Neural cell (in vitro differentiated cells): ENCODE measurements around the gene SLC1A3. TPM values are rescaled to one million over a fixed set of nuclear protein-coding genes. Genes with fewer than 3 reads are reported as not detected.
A peak's percentile ranks its signal among the peaks of the same experiment; 100 is the strongest.

Experiments used
- H2AFZ ChIP-seq: fragments of 200-600, 300-800 bp; sonication (generic), shearing (Covaris generic); 2 replicates; pipeline ENCODE4 v1.6.0; 2014; ENCODE audit warnings: low read depth, mild to moderate bottlenecking, antibody characterized with exemption, low read length, moderate library complexity
- H3F3A ChIP-seq: fragments of 200-600 bp; shearing (Covaris generic); 2 replicates; pipeline ENCODE4 v1.6.1; 2016; ENCODE audit warnings: mild to moderate bottlenecking, moderate library complexity, mixed read lengths, antibody characterized with exemption, low read length; ENCODE audit not compliant: insufficient read depth, poor library complexity, severe bottlenecking
- H3K27ac ChIP-seq: fragments of 200-600, 300-800 bp; sonication (generic), shearing (Covaris generic); 2 replicates; pipeline ENCODE4 v1.5.1; 2014; ENCODE audit warnings: mild to moderate bottlenecking, low read length, moderate library complexity
- H3K27me3 ChIP-seq: fragments of 300-800, 200-600 bp; sonication (generic), shearing (Covaris generic); 2 replicates; pipeline ENCODE4 v1.6.0; 2014; ENCODE audit warnings: mild to moderate bottlenecking, low read depth, low read length, moderate library complexity; ENCODE audit not compliant: insufficient read depth
- H3K36me3 ChIP-seq: fragments of 300-800, 200-600 bp; sonication (generic), shearing (Covaris generic); 2 replicates; pipeline ENCODE4 v1.5.1; 2014; ENCODE audit warnings: mild to moderate bottlenecking, antibody characterized with exemption, low read length, moderate library complexity; ENCODE audit not compliant: insufficient read depth
- H3K4me2 ChIP-seq: fragments of 300-800, 200-600 bp; sonication (generic), shearing (Covaris generic); 2 replicates; pipeline ENCODE4 v1.6.0; 2014; ENCODE audit warnings: mild to moderate bottlenecking, low read length
- H3K4me3 ChIP-seq: fragments of 300-800, 200-600 bp; sonication (generic), shearing (Covaris generic); 2 replicates; pipeline ENCODE4 v1.5.1; 2014; ENCODE audit warnings: mild to moderate bottlenecking, low read length, moderate library complexity
- H3K79me2 ChIP-seq: fragments of 200-600 bp; shearing (Covaris generic); replicated peaks from 2 replicates; pipeline ENCODE4 v1.6.0; 2014; ENCODE audit warnings: mild to moderate bottlenecking, low read length, moderate library complexity; ENCODE audit not compliant: insufficient read depth
- H3K9ac ChIP-seq: fragments of 300-800, 200-600 bp; sonication (generic), shearing (Covaris generic); 2 replicates; pipeline ENCODE4 v1.6.1; 2016; ENCODE audit warnings: mild to moderate bottlenecking, low read length, mixed read lengths
- H3K9me2 ChIP-seq: fragments of 200-600 bp; shearing (Covaris generic); 2 replicates; pipeline ENCODE4 v1.6.1; 2016; ENCODE audit warnings: mild to moderate bottlenecking, low read length, mixed read lengths; ENCODE audit not compliant: insufficient read depth
- H3K9me3 ChIP-seq: fragments of 200-600, 300-800 bp; sonication (generic), shearing (Covaris generic); 2 replicates; pipeline ENCODE4 v1.6.1; 2016; ENCODE audit warnings: mild to moderate bottlenecking, mixed run types, low read length, moderate library complexity, mixed read lengths
- H4K20me1 ChIP-seq: fragments of 200-600 bp; shearing (Covaris generic); 2 replicates; pipeline ENCODE4 v1.6.1; 2016; ENCODE audit warnings: mild to moderate bottlenecking, mixed run types; ENCODE audit not compliant: insufficient read depth
- EP300 ChIP-seq: fragments of 450-650 bp; conservative IDR thresholded peaks from 2 replicates; pipeline ENCODE4 v1.6.1; 2014; ENCODE audit warnings: antibody characterized with exemption, mild to moderate bottlenecking, moderate library complexity; ENCODE audit not compliant: poor library complexity, severe bottlenecking
- EZH2 ChIP-seq: fragments of 200-600, 300-800 bp; shearing (Covaris generic), sonication (generic); IDR thresholded peaks from 2 replicates; pipeline ENCODE4 v1.6.1; 2014; ENCODE audit warnings: antibody characterized with exemption, low read length, borderline replicate concordance, mild to moderate bottlenecking; ENCODE audit not compliant: insufficient read depth, poor library complexity, severe bottlenecking
- POLR2AphosphoS5 ChIP-seq: IDR thresholded peaks from 2 replicates; pipeline ENCODE4 v1.6.1; 2012
- RAD21 ChIP-seq: fragments of 450-650 bp; conservative IDR thresholded peaks from 2 replicates; pipeline ENCODE4 v1.6.1; 2014; ENCODE audit warnings: antibody characterized with exemption, mild to moderate bottlenecking, moderate library complexity
- REST ChIP-seq: IDR thresholded peaks from 2 replicates; pipeline ENCODE4 v1.6.1; 2012; ENCODE audit warnings: borderline replicate concordance
- SMC3 ChIP-seq: fragments of 450-650 bp; conservative IDR thresholded peaks from 2 replicates; pipeline ENCODE4 v1.6.1; 2014; ENCODE audit warnings: antibody characterized with exemption, mild to moderate bottlenecking, moderate library complexity; ENCODE audit not compliant: poor library complexity
- TAF1 ChIP-seq: IDR thresholded peaks from 2 replicates; pipeline ENCODE4 v1.6.1; 2012; ENCODE audit warnings: low read depth
- polyA plus RNA-seq: library from polyadenylated mRNA; depleted of rRNA; stranded (reverse); fragments of >200 nt; gene quantifications from 2 replicates; pipeline ENCODE4 v1.2.3, GENCODE V29; 2014
- TF ChIP-seq, protein P1 (sequence below): fragments of 450-650 bp; IDR thresholded peaks from 2 replicates; pipeline ENCODE4 v1.5.1; 2014; ENCODE audit warnings: antibody characterized with exemption, mild to moderate bottlenecking, moderate library complexity; ENCODE audit not compliant: poor library complexity, severe bottlenecking

SLC1A3 gene
- polyA plus RNA-seq, 1 donor from 2014 or later: 1.9 TPM

GRCh38 chr5:36611520-36612274 lies 5.3 kb downstream of the SLC1A3 start:
- no peaks in the 10 kb centered on the region for H4K20me1 ChIP-seq
- no peak for TF ChIP-seq EP300
- TF ChIP-seq, protein P1, sequence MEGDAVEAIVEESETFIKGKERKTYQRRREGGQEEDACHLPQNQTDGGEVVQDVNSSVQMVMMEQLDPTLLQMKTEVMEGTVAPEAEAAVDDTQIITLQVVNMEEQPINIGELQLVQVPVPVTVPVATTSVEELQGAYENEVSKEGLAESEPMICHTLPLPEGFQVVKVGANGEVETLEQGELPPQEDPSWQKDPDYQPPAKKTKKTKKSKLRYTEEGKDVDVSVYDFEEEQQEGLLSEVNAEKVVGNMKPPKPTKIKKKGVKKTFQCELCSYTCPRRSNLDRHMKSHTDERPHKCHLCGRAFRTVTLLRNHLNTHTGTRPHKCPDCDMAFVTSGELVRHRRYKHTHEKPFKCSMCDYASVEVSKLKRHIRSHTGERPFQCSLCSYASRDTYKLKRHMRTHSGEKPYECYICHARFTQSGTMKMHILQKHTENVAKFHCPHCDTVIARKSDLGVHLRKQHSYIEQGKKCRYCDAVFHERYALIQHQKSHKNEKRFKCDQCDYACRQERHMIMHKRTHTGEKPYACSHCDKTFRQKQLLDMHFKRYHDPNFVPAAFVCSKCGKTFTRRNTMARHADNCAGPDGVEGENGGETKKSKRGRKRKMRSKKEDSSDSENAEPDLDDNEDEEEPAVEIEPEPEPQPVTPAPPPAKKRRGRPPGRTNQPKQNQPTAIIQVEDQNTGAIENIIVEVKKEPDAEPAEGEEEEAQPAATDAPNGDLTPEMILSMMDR: no peak
- no peak for TF ChIP-seq EZH2
- no peak for TF ChIP-seq SMC3
- H3K9me2 ChIP-seq: no peaks in the 10 kb centered on the region
- H3K9ac ChIP-seq: no peak overlapping the region
- no peaks in the 10 kb centered on the region for H3K27me3 ChIP-seq
- no peaks in the 10 kb centered on the region for H3F3A ChIP-seq
- no peaks in the 10 kb centered on the region for H3K79me2 ChIP-seq
- H3K9me3 ChIP-seq: no peaks in the 10 kb centered on the region
- H3K4me2 ChIP-seq: no peak overlapping the region
- no peak overlapping the region for H3K4me3 ChIP-seq
- no peaks in the 10 kb centered on the region for H3K36me3 ChIP-seq
- H3K27ac ChIP-seq: no peak overlapping the region
- H2AFZ ChIP-seq: no peak overlapping the region

- Histone ChIP-seq H3F3A (no peaks in the 10 kb centered on the region), H3K79me2 (no peaks in the 10 kb centered on the region), H3K36me3 (no peaks in the 10 kb centered on the region), H4K20me1 (no peaks in the 10 kb centered on the region), H3K27me3 (no peaks in the 10 kb centered on the region), H2AFZ (no peak overlapping the region), H3K4me2 (no peak overlapping the region), H3K27ac (no peak overlapping the region), H3K9ac (no peak overlapping the region), H3K9me2 (no peaks in the 10 kb centered on the region), H3K9me3 (no peaks in the 10 kb centered on the region), H3K4me3 (no peak overlapping the region)
- TF ChIP-seq POLR2AphosphoS5: no peak
These were observed 6.8 kb downstream of the SLC1A3 start for GRCh38 chr5:36613241-36613640.

GRCh38 chr5:36613771-36614656 lies 7.6 kb downstream of the SLC1A3 start:
- no peaks in the 10 kb centered on the region for H3K27me3 ChIP-seq
- H3K9me2 ChIP-seq: no peaks in the 10 kb centered on the region
- no peak overlapping the region for H3K4me2 ChIP-seq
- no peak for TF ChIP-seq REST
- peak; percentile 53 for TF ChIP-seq POLR2AphosphoS5
- no peak for TF ChIP-seq RAD21
- no peak for TF ChIP-seq EZH2
- TF ChIP-seq TAF1: no peak
- no peaks in the 10 kb centered on the region for H3K36me3 ChIP-seq
- H3F3A ChIP-seq: no peaks in the 10 kb centered on the region
- H4K20me1 ChIP-seq: no peaks in the 10 kb centered on the region
- H3K4me3 ChIP-seq: no peak overlapping the region
- H2AFZ ChIP-seq: no peak overlapping the region
- H3K27ac ChIP-seq: no peak overlapping the region
- H3K9me3 ChIP-seq: no peaks in the 10 kb centered on the region
- H3K79me2 ChIP-seq: no peaks in the 10 kb centered on the region
- no peak overlapping the region for H3K9ac ChIP-seq
